ENCODE measurements around the gene COQ2. TPM values are rescaled to one million over a fixed set of nuclear protein-coding genes. Genes with fewer than 3 reads are reported as not detected.

Gene COQ2
- total RNA-seq, 1 donor, result 18.1 TPM

- DNase-seq (ENCODE audit: low read depth), result no peak
- no peak overlapping the region for H3K4me3 ChIP-seq (ENCODE audit: low read depth, low read length)
- TF ChIP-seq CTCF (IDR thresholded peaks at IDR 0.05; ENCODE audit: insufficient read depth, low read depth, low read length), result no peak
These were observed 16.6 kb downstream of the COQ2 start for GRCh38 chr4:83267830-83268475.

- no peak for TF ChIP-seq CTCF (IDR thresholded peaks at IDR 0.05; ENCODE audit: insufficient read depth, low read depth, low read length)
- DNase-seq (ENCODE audit: low read depth), result peak; percentile 83
- no peak overlapping the region for H3K4me3 ChIP-seq (ENCODE audit: low read depth, low read length)
These were observed 17.3 kb downstream of the COQ2 start for GRCh38 chr4:83267121-83267829.

- DNase-seq (ENCODE audit: low read depth), result no peak
- H3K4me3 ChIP-seq (ENCODE audit: low read depth, low read length), result no peak overlapping the region
- no peak for TF ChIP-seq CTCF (IDR thresholded peaks at IDR 0.05; ENCODE audit: insufficient read depth, low read depth, low read length)
These were observed 17.9 kb downstream of the COQ2 start for GRCh38 chr4:83266689-83267088.

GRCh38 chr4:83263106-83263505, 21.5 kb downstream of the COQ2 start:
- TF ChIP-seq CTCF (IDR thresholded peaks at IDR 0.05; ENCODE audit: insufficient read depth, low read depth, low read length), result no peak
- no peak for DNase-seq (ENCODE audit: low read depth)
- H3K4me3 ChIP-seq (ENCODE audit: low read depth, low read length), result no peak overlapping the region

GRCh38 chr4:83262682-83263081, 21.9 kb downstream of the COQ2 start:
- DNase-seq (ENCODE audit: low read depth), result no peak
- no peak overlapping the region for H3K4me3 ChIP-seq (ENCODE audit: low read depth, low read length)
- TF ChIP-seq CTCF (IDR thresholded peaks at IDR 0.05; ENCODE audit: insufficient read depth, low read depth, low read length), result no peak

- DNase-seq (ENCODE audit: low read depth), result no peak
- no peak for TF ChIP-seq CTCF (IDR thresholded peaks at IDR 0.05; ENCODE audit: insufficient read depth, low read depth, low read length)
- H3K4me3 ChIP-seq (ENCODE audit: low read depth, low read length), result no peak overlapping the region
These were observed 23.3 kb downstream of the COQ2 start for GRCh38 chr4:83261307-83261706.
